HEK293 (cell line): ENCODE results near the gene PPP5C.

Experiments
- ZNF302 ChIP-seq: fragments of 450-650 bp; formaldehyde crosslinking; IDR thresholded peaks from 2 replicates; pipeline ENCODE4 v1.5.1; 2016; ENCODE audit warnings: missing biosample characterization, missing genetic modification characterization, low read depth
- TF ChIP-seq, protein P1 (sequence below): fragments of 450-650 bp; formaldehyde crosslinking; IDR thresholded peaks from 2 replicates; pipeline ENCODE4 v1.5.1; 2016; ENCODE audit warnings: missing biosample characterization, missing genetic modification characterization
- TF ChIP-seq, protein P2 (sequence below): fragments of 450-650 bp; formaldehyde crosslinking; IDR thresholded peaks from 2 replicates; pipeline ENCODE4 v1.5.1; 2016; ENCODE audit warnings: missing biosample characterization, missing genetic modification characterization

DNA sequence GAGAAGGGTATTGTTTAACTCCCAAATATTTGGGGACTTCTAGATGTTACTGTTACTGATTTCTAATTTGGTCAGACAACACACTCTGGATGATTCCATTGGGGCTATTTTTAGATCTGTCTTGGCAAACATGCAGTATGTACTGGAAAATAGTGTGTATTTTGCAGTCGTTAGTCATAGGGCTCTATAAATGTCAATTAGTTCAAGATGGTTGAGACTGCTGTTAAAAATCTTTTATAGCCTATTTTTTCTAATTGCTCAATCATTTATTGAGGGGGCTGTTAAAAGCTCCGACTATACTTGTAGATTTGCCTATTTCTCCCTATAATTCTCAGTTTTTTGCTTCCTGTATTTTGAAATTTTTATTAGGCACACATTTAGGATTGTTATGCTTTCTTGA, 31.4 kb downstream of the PPP5C start:
- no peak for TF ChIP-seq ZNF302 (tag by site-specific recombination)
- TF ChIP-seq, protein P1, sequence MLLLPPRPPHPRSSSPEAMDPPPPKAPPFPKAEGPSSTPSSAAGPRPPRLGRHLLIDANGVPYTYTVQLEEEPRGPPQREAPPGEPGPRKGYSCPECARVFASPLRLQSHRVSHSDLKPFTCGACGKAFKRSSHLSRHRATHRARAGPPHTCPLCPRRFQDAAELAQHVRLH (tag by site-specific recombination) = no peak
- TF ChIP-seq, protein P2, sequence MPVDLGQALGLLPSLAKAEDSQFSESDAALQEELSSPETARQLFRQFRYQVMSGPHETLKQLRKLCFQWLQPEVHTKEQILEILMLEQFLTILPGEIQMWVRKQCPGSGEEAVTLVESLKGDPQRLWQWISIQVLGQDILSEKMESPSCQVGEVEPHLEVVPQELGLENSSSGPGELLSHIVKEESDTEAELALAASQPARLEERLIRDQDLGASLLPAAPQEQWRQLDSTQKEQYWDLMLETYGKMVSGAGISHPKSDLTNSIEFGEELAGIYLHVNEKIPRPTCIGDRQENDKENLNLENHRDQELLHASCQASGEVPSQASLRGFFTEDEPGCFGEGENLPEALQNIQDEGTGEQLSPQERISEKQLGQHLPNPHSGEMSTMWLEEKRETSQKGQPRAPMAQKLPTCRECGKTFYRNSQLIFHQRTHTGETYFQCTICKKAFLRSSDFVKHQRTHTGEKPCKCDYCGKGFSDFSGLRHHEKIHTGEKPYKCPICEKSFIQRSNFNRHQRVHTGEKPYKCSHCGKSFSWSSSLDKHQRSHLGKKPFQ (tag by site-specific recombination) = no peak
